DOHH2 (cell line): ENCODE measurements around the gene HAPSTR1.
"Not testable (repeated sequence)": the region's sequence is repeated elsewhere in the genome, so short reads cannot be mapped to it uniquely, and the experiment has no call there.

ENCODE experiments used
- EZH2phosphoT487 ChIP-seq: fragments of 200-600 bp; sonication (generic); IDR thresholded peaks from 2 replicates; pipeline ENCODE4 v1.6.1; 2017; ENCODE audit warnings: borderline replicate concordance, mild to moderate bottlenecking, antibody characterized with exemption, low read length, moderate library complexity, mixed read lengths
- TF ChIP-seq, protein P1 (sequence below): fragments of 200-600 bp; sonication (generic); IDR thresholded peaks from one replicate; pipeline ENCODE4 v1.5.1; 2014; ENCODE audit warnings: antibody characterized with exemption, mild to moderate bottlenecking, low read depth, low read length; ENCODE audit not compliant: poor library complexity, severe bottlenecking

DNA sequence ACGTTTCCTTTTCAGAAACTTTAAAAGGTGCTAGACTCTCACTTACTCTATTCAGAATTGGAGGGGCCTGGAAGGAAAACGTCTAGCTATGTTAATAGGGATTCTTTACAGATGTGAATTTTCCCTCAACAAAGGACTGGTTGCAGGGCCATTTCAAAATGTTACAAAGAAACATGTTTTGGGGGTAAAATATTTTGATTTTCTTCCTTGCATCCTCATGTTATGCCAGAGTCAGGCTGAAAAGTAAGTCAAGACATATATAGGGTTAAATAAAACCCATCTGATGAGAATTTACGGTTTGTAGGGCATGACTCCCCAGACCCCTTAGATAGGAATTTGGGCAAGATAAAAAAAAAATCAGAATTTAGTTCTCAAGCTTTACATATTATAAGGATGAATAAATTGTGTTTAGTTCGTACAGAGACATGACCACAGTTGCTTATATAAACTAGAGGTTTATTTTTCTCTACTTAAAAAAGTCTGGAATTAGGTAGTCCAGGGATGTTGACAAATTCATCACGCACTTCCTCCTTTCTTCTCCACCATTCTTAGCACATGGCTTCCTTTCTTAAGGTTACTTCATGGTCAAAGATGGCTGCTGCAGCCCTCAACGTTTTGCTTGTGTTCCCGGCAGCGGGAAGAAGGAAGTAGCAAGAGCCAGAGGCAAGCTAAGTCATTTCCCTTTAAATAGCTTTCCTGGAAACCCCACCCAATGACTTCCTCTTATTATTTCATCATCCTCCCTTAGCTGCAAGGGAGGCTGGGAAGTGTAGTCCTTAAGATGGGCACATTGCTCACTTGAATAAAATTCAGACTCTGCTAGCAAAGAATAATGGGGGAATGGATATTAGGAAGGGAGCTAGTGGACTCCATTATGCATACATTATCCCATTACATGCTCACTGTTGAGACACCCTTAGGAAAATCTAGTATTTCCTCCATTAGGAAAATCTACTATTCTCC is 12.7 kb upstream of the HAPSTR1 start:
- TF ChIP-seq, protein P1, sequence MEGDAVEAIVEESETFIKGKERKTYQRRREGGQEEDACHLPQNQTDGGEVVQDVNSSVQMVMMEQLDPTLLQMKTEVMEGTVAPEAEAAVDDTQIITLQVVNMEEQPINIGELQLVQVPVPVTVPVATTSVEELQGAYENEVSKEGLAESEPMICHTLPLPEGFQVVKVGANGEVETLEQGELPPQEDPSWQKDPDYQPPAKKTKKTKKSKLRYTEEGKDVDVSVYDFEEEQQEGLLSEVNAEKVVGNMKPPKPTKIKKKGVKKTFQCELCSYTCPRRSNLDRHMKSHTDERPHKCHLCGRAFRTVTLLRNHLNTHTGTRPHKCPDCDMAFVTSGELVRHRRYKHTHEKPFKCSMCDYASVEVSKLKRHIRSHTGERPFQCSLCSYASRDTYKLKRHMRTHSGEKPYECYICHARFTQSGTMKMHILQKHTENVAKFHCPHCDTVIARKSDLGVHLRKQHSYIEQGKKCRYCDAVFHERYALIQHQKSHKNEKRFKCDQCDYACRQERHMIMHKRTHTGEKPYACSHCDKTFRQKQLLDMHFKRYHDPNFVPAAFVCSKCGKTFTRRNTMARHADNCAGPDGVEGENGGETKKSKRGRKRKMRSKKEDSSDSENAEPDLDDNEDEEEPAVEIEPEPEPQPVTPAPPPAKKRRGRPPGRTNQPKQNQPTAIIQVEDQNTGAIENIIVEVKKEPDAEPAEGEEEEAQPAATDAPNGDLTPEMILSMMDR: not testable (repeated sequence)
- TF ChIP-seq EZH2phosphoT487: not testable (repeated sequence)
